Ammon's horn (tissue), 1 donor: ENCODE data around the gene ASB2.

Source experiments
- DNase-seq: peaks from one replicate; pipeline ENCODE4 v3.0.0-alpha.2; 2016; ENCODE audit warnings: low spot score

Gene ASB2

DNA sequence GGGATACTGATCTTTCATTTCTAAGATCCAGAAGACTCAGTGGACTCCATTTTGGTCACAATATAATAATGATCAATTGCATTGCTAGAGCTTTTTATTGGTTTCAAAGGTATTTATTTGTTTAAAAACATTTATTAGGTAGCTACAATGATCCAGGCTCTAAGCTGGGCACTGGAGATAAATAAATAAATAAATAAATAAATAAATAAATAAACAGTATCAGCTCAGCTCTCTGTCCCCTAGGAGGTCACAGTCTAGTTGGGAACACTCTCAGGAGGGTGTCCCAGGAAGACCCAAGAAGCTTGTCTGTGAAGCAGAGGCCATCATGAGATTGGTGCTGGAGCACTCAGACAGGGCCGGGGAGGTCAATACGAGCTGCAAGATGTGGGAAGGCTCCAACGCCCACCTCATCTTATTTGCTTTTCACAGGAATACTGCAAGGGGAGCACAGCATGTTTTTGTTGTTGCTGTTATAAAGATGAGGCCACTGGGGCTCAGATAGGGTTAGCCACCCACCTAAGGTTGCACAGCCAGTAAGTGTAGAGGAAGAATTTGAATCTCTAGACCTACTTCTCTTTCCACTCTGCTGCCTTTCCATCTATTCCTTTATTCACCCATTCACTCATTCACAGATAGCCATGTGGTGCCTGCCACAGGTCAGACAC is 15.5 kb downstream of the ASB2 start:
- no peak for DNase-seq

DNA sequence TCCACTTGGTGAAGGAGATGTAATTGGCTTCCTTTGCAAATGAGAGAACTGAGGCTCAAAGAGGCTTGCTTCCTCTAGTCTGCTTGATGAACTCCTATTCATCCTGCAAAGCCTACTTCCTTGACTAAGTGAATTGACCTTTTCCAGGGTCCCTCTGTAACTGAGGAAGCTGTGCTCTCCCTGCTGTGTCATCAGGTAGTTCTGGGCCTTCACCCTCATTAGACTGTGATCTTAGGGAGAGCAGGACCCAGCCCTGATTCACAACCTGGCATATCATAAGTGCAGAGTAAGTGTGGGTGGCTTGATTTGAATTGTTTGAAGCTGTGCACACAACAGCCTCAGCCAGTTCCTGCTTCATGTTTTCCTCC is 16.3 kb downstream of the ASB2 start:
- no peak for DNase-seq

GRCh38 chr14:93959239-93960107 is 16.9 kb downstream of the ASB2 start:
- no peak for DNase-seq

GRCh38 chr14:93958567-93959238 is 17.7 kb downstream of the ASB2 start:
- DNase-seq = no peak

DNA sequence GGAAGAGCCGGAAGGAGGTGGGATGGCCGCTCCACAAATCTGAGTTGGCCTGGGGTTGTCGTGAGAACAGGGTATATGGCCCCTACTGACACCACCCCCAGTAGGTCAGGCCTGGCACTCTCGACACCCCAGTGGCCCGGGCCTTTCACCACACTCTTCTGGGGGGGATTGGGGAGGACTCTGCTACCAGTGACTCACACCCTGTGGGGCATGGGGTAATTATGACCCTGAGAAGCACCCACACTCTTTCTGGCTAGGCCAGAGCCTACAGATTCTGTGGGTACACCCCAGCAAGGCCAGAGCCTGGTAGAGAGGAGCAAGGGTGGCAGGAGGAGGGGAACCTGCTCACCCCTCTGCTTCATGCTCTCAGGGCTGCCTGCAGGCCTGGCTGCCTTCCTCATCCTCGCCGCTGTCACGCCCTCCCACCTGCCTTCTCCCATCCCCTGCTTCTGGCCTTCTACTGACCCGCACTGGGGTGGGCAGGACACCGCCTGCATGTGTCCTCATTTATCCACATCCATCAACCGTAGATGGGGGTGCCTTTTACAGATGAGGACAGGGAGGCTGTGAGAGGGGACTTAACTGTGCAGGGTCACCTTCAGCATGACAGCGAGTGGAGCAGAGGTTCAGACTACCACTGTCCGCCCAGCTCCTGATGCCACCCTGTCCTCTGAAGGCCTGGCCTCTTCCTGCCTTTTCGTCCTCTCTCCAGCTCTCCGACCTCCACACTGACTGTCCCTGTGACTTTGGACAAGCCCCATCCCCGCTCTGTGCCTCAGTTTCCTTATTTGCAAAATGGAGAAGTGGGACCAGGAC is 18.4 kb downstream of the ASB2 start:
- DNase-seq = no peak

DNA sequence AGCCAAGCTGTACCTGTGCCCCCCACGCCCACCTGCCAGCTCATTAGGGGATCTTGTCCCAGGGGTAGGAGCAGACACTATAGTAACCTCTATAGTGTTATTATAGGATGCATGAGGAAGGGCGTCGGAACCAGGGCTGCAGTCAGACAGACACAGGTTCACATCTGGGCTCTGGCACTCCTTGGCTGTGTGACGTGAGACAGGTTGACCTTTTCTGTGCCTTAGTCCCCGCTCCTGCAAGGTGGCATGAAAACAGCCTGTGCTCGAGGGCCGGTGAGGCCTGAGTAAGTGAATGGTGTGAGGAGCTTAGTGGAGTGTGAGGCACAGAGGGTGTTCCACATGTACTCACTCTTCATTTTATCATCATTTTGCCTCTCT is 19.0 kb downstream of the ASB2 start:
- no peak for DNase-seq

DNA sequence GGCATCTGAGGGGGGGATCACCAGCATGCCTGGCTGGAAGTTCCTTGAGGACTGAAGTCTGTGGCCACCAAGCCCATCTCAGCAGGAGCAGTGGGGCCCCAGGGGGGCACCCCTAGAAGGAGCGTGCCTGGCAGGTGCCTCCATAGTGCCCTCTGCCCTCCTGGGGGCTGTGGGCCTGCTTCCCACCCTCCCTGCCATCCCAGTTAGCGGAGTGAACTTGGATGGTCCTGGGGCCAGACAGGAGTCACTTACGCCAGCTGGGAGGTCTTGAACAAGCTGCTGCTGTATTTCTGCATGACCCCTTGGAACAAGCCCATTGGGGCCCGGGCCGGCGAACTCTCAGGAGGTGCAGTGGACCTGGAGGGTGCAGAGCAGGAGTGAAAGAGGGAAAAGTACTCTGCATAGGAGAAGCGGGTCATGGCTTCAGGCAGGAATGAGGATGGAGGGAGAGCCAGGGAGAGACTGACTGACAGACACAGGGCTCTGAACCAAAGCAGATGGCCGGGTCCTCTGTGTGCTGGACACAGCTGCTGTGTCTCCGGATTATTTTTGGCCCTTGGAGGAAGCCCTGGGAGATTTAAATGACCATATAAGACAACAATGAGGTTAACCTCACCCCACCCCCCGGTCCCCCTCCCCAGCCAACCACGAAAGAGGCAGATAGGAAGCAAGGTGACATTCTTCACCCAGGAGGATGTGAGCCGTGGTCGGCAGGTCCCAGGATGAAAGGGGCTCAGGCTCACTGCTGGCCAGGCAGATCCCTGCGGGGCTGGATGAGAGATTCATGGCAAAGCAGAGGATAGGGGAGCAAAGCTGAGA is 19.6 kb downstream of the ASB2 start:
- no peak for DNase-seq

DNA sequence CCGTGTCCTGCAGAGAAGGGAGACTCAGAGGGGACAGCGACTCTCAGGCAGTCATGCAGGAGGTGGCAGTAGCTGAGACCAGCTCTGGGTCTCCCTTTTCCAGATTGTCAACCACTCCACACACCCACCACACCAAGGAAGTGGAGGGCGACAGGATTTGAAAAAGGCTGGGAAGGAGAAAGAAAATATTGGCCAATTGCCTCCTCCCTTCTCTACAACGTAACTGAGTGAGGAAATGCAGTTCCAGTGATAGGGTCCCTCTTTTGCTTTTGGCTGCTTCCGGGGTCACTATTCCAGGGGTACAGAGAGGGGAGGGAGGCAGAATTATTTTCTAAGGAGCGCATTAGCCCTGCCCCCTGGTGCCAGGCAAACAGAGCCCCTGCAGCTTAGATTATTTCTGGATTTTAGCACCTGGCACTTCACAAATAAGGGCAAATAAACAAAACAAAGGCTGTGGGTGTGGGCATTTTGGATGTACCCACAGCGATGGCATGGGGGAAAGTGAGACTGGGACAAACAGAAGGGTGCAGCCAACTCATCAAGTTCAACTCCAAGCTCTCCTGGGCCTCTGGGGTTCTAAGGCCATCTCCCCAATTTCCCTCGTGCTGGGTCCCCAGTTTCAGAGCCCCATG is 20.4 kb downstream of the ASB2 start:
- no peak for DNase-seq

DNA sequence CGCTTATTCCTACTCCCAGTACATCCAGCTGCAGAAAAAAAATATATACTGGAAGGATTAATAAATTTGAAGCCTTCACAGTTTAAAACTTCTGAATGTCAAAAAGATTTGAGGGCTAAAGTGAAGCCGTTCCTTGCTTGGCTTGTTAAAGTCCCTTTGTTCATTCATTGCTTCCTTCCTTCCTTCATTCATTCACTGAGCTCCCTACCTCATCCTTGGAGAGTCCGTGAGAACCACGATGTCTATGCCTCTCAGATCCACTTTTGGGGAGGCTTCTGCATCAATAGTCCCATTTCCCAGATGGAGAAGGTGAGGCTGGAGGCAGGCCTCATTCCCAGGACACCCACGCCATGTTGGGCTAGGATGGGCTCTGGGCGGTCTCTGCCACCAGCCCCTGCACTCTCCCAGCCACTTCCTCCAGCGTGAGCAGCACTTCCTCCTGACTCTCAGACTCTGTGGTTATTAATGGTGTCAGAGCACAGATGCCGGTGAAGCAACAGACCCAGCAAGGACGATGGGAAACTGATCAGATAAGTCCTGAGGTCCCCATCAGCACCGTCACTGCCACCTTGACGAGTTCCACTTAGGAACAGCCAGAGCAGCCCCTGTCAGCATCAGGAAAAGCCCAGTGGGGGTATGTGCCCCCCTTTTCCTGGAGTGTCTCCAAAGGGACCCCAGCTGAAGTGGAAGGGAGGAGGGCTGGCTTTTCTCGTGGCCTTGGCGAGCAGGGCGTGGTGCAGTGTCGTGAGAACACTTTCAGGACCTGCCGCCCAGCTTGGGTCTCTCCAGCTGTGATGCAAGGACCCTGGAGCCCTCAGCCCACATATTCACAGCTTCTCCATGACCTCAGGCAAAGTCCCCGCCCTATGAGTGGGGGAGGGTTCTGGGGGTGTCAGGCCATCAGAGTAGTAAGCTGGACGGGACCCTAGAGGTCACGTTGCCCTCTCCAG is 21.2 kb downstream of the ASB2 start:
- peak; percentile 61 for DNase-seq

GRCh38 chr14:93954516-93954830 is 21.9 kb downstream of the ASB2 start:
- DNase-seq = no peak

DNA sequence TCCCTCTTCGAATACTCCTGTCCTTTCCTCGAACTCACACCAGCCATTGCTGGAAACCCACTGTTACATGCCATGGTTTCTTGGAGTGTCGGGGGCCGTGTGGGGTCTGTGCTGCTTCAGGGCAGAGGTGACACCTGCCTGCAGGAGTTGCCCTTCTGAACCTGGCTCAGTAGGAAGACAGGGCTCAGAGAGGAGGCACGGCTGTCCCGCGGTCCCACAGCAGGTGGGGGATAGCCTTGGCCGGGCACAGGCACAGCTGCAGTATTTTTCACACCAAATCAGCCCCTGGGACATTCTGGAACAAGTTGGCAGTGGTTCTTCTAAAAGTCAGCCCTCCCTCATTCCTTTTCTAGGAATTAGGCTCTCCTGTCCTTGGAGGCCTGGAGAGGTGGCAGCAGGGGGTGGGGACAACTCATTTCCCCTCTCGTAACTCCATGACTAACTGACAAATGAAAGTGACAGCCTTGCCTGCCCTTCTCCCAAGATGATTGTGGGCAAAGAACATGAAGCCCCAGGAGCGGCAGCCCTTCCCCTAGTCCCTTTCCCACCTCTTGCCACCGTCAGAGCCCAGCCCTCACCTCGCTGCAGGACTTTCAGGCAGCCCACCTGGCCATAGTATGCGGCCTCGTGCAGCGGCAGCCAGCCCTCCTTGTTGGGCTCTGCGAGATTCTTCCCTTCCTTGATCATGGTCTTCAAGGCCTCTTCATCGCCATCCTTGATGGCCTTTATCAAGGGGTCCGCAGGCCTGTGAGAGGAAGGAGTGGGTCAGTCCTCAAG is 22.4 kb downstream of the ASB2 start:
- DNase-seq = no peak

DNA sequence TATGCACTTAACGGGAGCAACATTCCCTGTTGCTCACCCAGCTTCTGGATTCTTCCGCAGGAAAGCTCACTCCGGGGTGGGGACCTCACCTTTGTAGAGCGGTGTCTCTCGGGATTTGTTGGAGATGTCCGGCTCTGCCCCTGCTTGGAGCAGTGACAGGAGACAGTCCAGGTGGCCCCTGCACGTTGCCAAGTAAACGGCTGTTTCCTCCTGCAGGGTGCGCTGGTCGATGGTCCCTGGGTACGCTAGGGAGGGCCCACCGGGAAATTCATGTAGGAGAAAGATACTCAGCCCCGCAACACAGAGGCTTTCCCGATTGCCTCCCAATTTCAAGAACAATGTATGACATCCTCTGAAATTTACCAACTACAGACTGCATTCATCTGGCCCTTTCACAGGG is 23.1 kb downstream of the ASB2 start:
- DNase-seq = no peak

DNA sequence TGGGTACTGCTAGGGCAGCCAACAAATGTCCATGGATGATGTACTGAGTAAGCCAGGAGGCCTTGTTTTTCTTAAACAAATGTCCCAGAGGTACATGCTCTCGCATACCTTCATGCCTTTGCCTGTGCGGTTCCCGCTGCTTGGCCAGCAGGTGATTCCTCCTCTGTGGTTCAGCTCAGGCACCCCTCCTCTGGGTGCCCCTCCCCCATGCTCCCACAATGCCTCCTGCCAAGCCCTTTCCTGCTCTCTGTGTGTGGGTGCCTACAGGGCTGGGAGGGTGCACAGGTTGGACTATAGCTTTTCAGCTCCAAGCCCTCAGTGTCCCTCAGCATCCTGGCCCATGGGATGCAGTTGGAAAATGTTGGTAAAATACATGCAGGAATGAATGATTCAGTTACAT is 23.5 kb downstream of the ASB2 start:
- DNase-seq = no peak

DNA sequence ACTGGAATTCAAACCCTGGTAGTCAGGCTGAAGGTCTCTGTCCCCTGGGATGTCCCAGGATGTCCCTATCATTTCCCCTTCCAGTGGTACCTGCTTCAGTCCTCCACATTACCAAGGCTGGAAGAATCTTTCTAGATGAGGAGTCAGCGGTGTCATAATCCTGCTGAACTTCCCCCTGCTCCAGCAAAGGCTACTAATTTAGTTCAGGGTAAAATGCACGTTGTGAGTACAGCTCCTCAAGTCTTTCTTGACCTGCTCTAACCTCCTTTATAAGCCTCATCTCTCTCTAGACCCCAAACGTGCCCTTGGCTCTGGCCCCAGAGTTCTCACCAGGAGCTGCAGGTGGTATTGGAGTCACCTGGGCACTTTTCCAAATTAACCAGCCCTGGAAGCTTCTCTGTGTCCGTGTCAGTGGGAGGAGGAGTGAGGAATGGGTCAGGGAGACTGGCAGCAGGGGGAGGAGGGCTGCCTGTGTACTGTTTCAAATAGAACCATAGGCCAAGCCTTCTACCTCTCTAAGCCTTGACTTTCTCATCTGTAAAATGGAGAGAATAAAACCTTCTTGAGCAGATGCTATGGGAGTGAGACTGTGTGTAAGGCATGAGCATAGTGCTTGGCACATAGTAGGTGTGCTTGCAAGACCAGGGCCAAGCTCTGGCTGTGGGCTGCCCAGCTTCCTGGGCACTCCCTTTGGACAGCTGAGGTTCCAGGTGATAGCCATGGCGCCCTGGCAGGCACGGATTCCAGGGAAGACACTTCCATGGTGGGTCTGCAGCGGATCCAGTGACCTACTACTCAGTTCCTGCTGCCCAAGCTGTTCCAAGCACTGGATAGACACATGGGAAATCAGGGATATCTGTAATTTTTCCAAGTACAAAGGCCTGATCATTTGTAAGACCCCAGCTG is 24.5 kb downstream of the ASB2 start:
- DNase-seq = no peak

GRCh38 chr14:93950948-93951634 is 25.3 kb downstream of the ASB2 start:
- no peak for DNase-seq

DNA sequence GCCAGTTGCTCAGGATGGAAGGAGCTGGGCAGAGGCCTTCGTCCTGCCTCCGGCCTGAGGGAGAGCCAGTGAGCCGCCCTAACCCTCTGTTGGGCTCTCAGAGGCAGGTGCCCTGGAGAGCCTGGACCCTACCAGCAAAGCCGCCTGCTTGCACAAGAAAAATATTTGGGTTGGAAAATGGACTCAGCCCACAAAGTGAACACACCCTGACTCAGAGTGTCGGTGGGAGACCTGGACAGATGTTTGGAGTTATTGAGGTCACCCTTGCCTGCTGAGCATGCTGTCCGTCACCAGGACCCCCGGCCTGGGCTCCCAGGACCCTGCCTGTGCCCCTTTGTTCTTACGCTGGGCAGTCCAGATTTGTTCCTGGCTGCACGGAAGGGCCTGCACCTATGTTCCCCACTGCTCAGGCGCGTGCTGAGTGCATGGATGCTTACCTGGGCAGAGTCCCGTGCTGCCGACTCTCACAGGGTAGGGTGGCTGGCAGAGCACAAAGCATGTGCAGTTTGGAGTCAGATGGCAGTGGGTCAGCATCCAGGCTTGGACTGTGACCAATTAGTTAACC is 26.8 kb downstream of the ASB2 start:
- no peak for DNase-seq

DNA sequence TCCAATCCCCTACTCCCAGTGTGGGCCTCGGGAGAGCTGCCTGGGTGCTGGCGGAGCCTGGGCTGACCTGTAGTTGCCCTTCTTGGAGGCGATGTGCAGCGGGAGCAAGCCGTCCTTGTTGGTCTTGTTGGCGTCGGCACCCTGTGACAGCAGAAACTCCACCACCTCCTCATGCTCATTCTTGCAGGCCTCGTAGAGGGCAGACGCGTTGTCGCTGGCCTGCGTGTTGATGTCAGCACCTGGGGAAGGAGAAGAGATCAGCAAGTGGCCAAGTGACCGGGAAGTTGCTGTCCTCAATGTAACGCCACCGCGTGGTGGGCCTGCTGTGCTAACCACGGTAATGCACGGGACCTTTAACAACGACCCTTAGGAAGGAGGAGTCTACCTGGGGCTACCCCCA is 29.1 kb downstream of the ASB2 start:
- DNase-seq = no peak
